Limb (tissue), 2 donors: ENCODE results near the gene KCTD18.

Source experiments
- DNase-seq, 2 donors: peaks; one replicate each; pipeline ENCODE4 v3.0.0-alpha.2; 2016; ENCODE audit errors: extremely low spot score in 2 of 2

The KCTD18 gene

GRCh38 chr2:200509612-200510433 lies at the start of gene KCTD18:
TSS of gene KCTD18 (minus strand) at chr2:200510068. CDS start at chr2:200507016, 3,052 bp downstream.
- peak; percentile 86 to 94 for DNase-seq

GRCh38 chr2:200540793-200541192 lies 30.9 kb upstream of the KCTD18 start:
- no peak for DNase-seq

- no peak for DNase-seq
Observed at GRCh38 chr2:200538139-200538538, 28.3 kb upstream of the KCTD18 start.

- DNase-seq: no peak
Observed at GRCh38 chr2:200534572-200534971, 24.7 kb upstream of the KCTD18 start.

GRCh38 chr2:200533754-200534153 lies 23.9 kb upstream of the KCTD18 start:
- no peak for DNase-seq

- DNase-seq: no peak
Observed at GRCh38 chr2:200528228-200528627, 18.4 kb upstream of the KCTD18 start.

GRCh38 chr2:200525882-200526651 lies 16.2 kb upstream of the KCTD18 start, which contains the start of gene SGO2:
TSS of gene SGO2 (plus strand) at chr2:200526207. CDS start at chr2:200532976, 6,769 bp downstream.
- peak; percentile 94 to 98 for DNase-seq

GRCh38 chr2:200525551-200525881 lies 15.6 kb upstream of the KCTD18 start:
- DNase-seq: no peak

GRCh38 chr2:200525066-200525465 lies 15.2 kb upstream of the KCTD18 start:
- no peak for DNase-seq

GRCh38 chr2:200523604-200524003 lies 13.7 kb upstream of the KCTD18 start:
- no peak for DNase-seq

- DNase-seq: no peak
Observed at GRCh38 chr2:200523158-200523557, 13.3 kb upstream of the KCTD18 start.

GRCh38 chr2:200515155-200515554 lies 5.3 kb upstream of the KCTD18 start:
- DNase-seq: no peak

- DNase-seq: no peak
Observed at GRCh38 chr2:200509235-200509611, 645 bp downstream of the KCTD18 start.

GRCh38 chr2:200507179-200507578 lies 2.7 kb downstream of the KCTD18 start:
- DNase-seq: no peak

GRCh38 chr2:200506679-200507078 lies 3.2 kb downstream of the KCTD18 start:
- no peak for DNase-seq

- no peak for DNase-seq
Observed at GRCh38 chr2:200502196-200502595, 7.7 kb downstream of the KCTD18 start.

GRCh38 chr2:200498402-200499162 lies 11.3 kb downstream of the KCTD18 start:
- no peak for DNase-seq

GRCh38 chr2:200496696-200497095 lies 13.2 kb downstream of the KCTD18 start:
- no peak for DNase-seq

GRCh38 chr2:200494048-200494447 lies 15.8 kb downstream of the KCTD18 start:
- no peak for DNase-seq

- DNase-seq: no peak
Observed at GRCh38 chr2:200492656-200493055, 17.2 kb downstream of the KCTD18 start.

GRCh38 chr2:200490001-200490400 lies 19.9 kb downstream of the KCTD18 start:
- no peak for DNase-seq

GRCh38 chr2:200488169-200488568 lies 21.7 kb downstream of the KCTD18 start:
- DNase-seq: no peak
